H1 (cell line): ENCODE measurements around the gene BABAM2. TPM values are rescaled to one million over a fixed set of nuclear protein-coding genes. Genes with fewer than 3 reads are reported as not detected.

Experiments used
- SP1 ChIP-seq: IDR thresholded peaks from 2 replicates; pipeline ENCODE4 v1.6.1; 2011; ENCODE audit warnings: low read depth, low read length
- SUZ12 ChIP-seq: fragments of 200-600 bp; sonication (generic); IDR thresholded peaks from 2 replicates; pipeline ENCODE4 v1.6.1; 2012; ENCODE audit warnings: mild to moderate bottlenecking, inconsistent platforms, low read length, moderate library complexity, mixed read lengths
- YY1 ChIP-seq: IDR thresholded peaks from 2 replicates; pipeline ENCODE4 v1.6.1; 2011; ENCODE audit warnings: low read depth, mild to moderate bottlenecking, low read length
- polyA plus RNA-seq, 7 experiments: library from polyadenylated mRNA; depleted of rRNA in 3 of 7; stranded (reverse) in 5 of 7; unstranded in 2 of 7; fragments of >200 nt in 5 of 7; fragments of 200-250 nt in 2 of 7; gene quantifications; 1 replicate in 5 of 7; 2 replicates in 1 of 7; 4 replicates in 1 of 7; pipeline versions ENCODE4 v1.2.1 to v1.2.3, GENCODE V29; 2011 to 2013; ENCODE audit warnings: missing spikeins in 2 of 7, mixed read lengths in 2 of 7
- total RNA-seq: library from RNA; stranded (reverse); fragmentation: NEBNext Ultra II Directional; extraction: Animal tissue kit (Norgen Biotek cat#: 25700); gene quantifications from 2 replicates; pipeline ENCODE4 v1.2.1, GENCODE V29; 2021
- TF ChIP-seq, protein P1 (sequence below): fragments of 300-600 bp; sonication (generic); IDR thresholded peaks from 2 replicates; pipeline ENCODE4 v1.7.1; 2012; ENCODE audit warnings: low read length, moderate library complexity, mild to moderate bottlenecking, inconsistent platforms; ENCODE audit not compliant: insufficient replicate concordance
- TF ChIP-seq, protein P2 (sequence below): IDR thresholded peaks from 2 replicates; pipeline ENCODE4 v1.6.1; 2012; ENCODE audit warnings: inconsistent platforms

The BABAM2 gene
- total and polyA plus RNA-seq, 2 of the 8 experiments (the other 6 are each of a cell fraction or from before 2014, with no cell fraction given) = 15.8 to 20.9 TPM

DNA sequence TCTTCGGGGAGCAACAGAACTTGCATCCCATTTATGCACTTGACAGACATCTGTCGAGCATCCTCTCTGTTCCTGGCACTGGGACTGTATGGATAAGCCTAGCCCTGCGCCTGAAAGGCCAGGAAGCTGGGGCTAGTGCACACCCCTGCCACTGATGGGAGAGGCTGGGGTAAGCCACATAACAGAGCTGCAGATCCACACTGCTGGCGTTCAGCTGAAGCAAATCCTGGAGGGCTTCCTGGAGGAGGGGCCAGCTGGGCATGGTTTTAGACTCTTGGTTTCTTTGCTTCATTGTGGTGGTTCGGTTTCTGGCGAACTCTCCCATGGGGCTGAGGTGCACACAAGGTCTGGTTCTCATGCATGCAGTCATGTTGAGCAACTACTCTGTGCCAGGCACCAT lies 456.7 kb downstream of the BABAM2 start (continued):
- TF ChIP-seq, protein P1, sequence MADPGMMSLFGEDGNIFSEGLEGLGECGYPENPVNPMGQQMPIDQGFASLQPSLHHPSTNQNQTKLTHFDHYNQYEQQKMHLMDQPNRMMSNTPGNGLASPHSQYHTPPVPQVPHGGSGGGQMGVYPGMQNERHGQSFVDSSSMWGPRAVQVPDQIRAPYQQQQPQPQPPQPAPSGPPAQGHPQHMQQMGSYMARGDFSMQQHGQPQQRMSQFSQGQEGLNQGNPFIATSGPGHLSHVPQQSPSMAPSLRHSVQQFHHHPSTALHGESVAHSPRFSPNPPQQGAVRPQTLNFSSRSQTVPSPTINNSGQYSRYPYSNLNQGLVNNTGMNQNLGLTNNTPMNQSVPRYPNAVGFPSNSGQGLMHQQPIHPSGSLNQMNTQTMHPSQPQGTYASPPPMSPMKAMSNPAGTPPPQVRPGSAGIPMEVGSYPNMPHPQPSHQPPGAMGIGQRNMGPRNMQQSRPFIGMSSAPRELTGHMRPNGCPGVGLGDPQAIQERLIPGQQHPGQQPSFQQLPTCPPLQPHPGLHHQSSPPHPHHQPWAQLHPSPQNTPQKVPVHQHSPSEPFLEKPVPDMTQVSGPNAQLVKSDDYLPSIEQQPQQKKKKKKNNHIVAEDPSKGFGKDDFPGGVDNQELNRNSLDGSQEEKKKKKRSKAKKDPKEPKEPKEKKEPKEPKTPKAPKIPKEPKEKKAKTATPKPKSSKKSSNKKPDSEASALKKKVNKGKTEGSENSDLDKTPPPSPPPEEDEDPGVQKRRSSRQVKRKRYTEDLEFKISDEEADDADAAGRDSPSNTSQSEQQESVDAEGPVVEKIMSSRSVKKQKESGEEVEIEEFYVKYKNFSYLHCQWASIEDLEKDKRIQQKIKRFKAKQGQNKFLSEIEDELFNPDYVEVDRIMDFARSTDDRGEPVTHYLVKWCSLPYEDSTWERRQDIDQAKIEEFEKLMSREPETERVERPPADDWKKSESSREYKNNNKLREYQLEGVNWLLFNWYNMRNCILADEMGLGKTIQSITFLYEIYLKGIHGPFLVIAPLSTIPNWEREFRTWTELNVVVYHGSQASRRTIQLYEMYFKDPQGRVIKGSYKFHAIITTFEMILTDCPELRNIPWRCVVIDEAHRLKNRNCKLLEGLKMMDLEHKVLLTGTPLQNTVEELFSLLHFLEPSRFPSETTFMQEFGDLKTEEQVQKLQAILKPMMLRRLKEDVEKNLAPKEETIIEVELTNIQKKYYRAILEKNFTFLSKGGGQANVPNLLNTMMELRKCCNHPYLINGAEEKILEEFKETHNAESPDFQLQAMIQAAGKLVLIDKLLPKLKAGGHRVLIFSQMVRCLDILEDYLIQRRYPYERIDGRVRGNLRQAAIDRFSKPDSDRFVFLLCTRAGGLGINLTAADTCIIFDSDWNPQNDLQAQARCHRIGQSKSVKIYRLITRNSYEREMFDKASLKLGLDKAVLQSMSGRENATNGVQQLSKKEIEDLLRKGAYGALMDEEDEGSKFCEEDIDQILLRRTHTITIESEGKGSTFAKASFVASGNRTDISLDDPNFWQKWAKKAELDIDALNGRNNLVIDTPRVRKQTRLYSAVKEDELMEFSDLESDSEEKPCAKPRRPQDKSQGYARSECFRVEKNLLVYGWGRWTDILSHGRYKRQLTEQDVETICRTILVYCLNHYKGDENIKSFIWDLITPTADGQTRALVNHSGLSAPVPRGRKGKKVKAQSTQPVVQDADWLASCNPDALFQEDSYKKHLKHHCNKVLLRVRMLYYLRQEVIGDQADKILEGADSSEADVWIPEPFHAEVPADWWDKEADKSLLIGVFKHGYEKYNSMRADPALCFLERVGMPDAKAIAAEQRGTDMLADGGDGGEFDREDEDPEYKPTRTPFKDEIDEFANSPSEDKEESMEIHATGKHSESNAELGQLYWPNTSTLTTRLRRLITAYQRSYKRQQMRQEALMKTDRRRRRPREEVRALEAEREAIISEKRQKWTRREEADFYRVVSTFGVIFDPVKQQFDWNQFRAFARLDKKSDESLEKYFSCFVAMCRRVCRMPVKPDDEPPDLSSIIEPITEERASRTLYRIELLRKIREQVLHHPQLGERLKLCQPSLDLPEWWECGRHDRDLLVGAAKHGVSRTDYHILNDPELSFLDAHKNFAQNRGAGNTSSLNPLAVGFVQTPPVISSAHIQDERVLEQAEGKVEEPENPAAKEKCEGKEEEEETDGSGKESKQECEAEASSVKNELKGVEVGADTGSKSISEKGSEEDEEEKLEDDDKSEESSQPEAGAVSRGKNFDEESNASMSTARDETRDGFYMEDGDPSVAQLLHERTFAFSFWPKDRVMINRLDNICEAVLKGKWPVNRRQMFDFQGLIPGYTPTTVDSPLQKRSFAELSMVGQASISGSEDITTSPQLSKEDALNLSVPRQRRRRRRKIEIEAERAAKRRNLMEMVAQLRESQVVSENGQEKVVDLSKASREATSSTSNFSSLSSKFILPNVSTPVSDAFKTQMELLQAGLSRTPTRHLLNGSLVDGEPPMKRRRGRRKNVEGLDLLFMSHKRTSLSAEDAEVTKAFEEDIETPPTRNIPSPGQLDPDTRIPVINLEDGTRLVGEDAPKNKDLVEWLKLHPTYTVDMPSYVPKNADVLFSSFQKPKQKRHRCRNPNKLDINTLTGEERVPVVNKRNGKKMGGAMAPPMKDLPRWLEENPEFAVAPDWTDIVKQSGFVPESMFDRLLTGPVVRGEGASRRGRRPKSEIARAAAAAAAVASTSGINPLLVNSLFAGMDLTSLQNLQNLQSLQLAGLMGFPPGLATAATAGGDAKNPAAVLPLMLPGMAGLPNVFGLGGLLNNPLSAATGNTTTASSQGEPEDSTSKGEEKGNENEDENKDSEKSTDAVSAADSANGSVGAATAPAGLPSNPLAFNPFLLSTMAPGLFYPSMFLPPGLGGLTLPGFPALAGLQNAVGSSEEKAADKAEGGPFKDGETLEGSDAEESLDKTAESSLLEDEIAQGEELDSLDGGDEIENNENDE = no peak
- TF ChIP-seq YY1 = no peak
- no peak for TF ChIP-seq SUZ12
- TF ChIP-seq, protein P2, sequence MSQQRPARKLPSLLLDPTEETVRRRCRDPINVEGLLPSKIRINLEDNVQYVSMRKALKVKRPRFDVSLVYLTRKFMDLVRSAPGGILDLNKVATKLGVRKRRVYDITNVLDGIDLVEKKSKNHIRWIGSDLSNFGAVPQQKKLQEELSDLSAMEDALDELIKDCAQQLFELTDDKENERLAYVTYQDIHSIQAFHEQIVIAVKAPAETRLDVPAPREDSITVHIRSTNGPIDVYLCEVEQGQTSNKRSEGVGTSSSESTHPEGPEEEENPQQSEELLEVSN = no peak
- no peak for TF ChIP-seq SP1
